GM18511 (cell line): ENCODE measurements around the gene NYAP1.
"Not testable (repeated sequence)": the region's sequence is repeated elsewhere in the genome, so short reads cannot be mapped to it uniquely, and the experiment has no call there.

ENCODE experiments used
- ATAC-seq: cut with Tn5 transposase; IDR thresholded peaks from one replicate; pipeline ENCODE4 v1.9.1; 2021; ENCODE audit warnings: mild to moderate bottlenecking, moderate library complexity; ENCODE audit not compliant: unreplicated experiment

NYAP1 gene

DNA sequence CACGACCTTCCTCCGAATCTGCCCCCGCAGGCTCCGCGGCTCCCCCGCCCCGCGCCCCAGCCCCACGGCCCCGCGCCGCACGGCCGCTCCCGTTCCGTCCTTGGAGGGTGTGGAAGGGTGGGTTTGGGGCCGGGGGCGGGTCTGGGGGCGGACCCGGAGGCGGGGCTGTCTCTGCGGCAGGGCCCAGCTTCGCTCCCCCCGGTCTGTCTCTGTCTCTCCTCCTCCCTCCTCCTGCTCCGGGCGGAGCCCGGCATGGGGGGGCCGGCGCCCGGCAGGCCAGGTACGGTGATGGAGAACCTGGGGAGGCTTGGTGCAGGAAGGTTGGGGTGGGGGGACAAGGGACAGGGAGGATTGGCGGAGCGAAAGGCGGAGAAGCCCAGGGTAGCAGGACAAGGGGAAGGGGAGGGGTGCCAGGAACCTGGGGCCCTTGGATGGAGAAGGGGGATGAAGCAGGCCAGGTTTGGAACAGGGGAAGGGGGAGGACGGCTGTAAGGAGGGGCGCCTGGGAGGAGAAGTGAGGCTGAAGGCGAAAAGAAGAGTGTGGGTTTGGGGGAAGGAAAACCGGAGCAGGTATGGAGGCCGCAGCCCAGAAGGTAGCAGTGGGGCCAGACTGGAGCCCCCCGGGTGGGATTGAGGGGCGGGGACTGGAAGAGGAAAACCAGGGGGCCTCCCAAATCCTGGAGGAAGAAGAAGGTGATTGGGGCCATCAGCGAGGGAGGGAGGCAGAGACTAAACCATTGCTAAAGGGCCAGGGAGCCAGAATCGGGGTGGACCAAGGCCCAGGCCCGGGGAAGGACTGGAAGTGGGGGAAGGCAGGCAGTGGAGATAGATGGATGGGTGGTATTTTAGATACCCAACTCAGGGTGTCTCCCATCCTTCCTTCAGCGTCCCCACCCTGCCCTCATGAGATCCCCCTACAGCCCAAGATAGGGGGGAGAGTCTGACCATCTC lies at the start of gene NYAP1:
NYAP1 (plus strand) TSS at position 206 of the 951 bp plus-strand sequence. CDS start 1,385 bp downstream, outside the sequence.
- peak; percentile 26 for ATAC-seq

GRCh38 chr7:100434297-100435144 lies 49.2 kb upstream of the NYAP1 start:
- ATAC-seq: no peak

- ATAC-seq: peak; percentile 42
Observed at GRCh38 chr7:100435401-100436304, 48.1 kb upstream of the NYAP1 start.

- ATAC-seq: no peak
Observed at GRCh38 chr7:100437150-100438100, 46.3 kb upstream of the NYAP1 start.

GRCh38 chr7:100438172-100438571 lies 45.6 kb upstream of the NYAP1 start:
- no peak for ATAC-seq

DNA sequence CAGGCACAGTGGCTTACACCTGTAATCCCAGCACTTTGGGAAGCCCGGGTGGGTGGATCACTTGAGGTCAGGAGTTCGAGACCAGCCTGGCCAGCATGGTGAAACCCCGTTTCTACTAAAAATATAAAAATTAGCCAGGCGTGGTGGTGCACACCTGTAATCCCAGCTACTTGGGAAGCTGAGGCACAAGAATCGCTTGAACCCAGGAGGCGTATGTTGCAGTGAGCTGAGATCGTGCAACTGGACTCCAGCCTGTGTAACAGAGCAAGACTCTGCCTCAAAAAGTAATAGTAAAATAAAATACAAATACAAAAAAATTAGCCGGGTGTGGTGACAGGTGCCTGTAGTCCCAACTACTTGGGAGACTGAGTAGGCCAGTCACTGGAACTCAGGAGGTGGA lies 45.0 kb upstream of the NYAP1 start:
- ATAC-seq: not testable (repeated sequence)

DNA sequence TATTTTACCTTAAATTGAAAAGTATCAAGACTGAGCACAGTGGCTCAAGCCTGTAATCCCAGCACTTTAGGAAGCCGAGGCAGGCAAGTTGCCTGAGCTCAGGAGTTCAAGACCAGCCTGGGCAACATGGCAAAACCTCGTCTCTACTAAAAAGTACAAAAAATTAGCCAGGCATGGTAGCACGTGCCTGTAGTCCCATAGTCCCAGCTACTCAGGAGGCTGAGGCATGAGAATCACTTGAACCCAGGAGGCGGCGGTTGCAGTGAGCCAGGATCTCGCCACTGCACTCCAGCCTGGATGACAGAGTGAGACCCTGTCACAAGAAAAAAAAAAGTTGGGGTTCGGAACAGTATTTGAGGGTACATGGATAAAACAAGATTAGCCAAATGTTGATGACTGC lies 44.5 kb upstream of the NYAP1 start:
- not testable (repeated sequence) for ATAC-seq

DNA sequence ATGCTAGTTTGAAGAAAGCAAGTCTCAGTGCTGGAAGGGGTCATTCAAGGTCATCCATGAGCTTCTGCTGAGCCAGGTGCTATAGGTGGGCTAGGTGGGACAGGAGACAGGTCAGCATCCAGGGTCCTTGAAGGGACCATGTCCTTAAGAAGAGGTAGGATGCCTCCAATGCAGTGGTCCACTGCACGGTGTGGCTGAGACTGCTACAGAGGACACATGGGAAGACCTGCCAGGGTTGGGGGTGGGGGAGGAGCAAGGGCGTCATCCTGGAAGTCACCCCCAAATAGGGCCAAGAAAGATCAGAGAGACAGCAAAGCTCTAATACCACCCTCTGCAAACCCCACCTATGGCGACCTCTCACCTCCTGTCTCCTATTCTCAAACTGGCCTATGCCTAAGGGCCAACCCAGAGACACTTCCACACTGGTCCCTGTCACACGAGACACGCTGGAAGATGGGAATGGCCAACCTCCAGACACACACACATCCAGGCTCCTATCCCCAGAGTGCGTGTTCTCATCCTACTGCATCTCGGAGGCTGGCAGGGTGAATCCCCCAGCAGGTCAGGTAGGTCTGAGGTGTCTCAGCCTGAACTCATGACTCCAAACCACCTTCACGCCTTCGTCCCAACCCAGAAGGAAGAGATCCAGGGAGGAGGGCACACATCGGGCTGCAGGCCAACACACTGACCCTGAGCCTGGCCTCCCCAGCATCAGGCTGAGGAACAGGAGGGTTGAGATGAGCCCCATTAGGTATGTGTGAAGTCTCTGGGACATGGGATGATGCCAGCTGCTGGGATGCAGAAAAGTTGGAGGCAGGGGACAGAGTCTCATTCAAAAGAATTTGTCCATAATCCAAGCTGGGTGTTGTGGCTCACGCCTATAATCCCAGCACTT lies 41.8 kb upstream of the NYAP1 start:
- ATAC-seq: no peak

GRCh38 chr7:100443096-100443840 lies 40.5 kb upstream of the NYAP1 start:
- no peak for ATAC-seq

GRCh38 chr7:100444311-100445278 lies 39.1 kb upstream of the NYAP1 start:
- ATAC-seq: no peak

DNA sequence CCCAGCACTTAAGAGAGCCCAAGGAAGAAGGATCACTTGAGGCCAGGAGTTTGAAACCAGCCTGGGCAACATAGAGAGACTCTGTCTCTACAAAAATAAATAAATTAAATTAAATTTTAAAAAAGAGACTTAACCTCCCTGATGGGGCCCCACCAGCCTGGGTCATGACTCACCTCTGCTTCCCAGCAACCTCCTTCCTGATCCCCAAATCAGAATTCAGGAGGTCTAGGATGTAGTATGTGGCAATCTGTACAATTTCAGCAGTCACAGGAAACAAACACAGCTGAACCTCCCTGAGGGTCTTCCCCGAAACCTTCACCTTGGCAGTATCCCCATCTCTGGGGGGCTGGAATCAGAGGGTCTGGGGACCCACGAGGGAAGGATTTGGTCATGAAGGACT lies 37.7 kb upstream of the NYAP1 start:
- ATAC-seq: no peak

DNA sequence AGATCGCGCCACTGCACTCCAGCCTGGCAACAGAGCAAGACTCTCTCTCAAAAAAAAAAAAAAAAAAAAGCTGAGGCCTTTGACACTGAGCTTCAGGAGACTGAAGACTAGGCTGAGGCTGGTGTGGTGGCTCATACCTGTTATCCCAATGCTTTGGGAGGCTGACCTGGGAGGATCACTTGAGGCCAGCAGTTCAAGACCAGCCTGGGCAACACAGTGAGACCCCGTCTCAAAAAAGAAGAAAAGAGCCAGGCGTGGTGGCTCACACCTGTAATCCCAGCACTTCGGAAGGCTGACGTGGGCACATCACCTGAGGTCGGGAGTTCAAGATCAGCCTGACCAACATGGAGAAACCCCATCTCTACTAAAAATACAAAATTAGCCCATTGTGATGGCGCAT lies 36.4 kb upstream of the NYAP1 start:
- ATAC-seq: not testable (repeated sequence)

- no peak for ATAC-seq
Observed at GRCh38 chr7:100449190-100449795, 34.4 kb upstream of the NYAP1 start.

DNA sequence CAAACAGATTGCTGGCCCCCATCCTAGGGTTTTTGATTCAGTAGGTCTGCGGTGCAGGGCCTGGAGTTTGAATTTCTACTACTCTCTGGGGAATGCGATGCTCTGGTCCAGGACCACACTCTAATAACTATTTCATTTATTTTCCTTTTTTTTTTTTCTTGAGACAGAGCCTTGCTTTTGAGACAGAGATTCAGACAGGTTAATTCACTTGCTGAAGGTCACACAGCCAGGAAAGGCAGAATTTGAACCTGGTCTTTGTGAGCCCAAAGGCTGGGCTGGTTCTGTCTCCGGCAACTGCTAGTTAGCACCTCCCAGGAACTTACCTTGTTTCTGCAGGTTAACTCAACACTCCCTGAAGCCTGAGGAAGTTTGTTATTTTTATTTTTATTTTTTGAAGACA lies 31.2 kb upstream of the NYAP1 start:
- ATAC-seq: no peak

DNA sequence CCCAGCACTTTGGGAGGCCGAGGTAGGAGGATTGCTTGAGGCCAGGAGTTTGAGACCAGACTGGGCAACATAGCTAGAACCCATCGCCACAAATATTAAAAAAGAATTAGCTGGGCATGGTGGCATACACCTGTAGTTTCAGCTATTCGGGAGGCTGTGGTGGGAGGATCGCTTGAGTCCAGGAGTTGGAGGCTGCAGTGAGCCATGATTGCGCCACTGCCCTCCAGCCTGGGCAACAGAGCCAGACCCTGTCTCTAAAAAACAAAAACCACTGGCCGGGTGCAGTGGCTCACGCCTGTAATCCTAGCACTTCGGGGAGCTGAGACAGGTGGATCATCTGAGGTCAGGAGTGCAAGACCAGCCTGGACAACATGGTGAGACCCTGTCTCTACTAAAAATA lies 29.9 kb upstream of the NYAP1 start:
- not testable (repeated sequence) for ATAC-seq

GRCh38 chr7:100455206-100455605 lies 28.5 kb upstream of the NYAP1 start:
- no peak for ATAC-seq
